Gastrocnemius medialis (tissue), 4 donors: Measurements from ENCODE around the gene DIP2C. TPM values are rescaled to one million over a fixed set of nuclear protein-coding genes. Genes with fewer than 3 reads are reported as not detected.

ENCODE experiments used
- ATAC-seq, 2 donors: fragments of 150-250 bp; one replicate each; pipeline ENCODE4 v1.9.1; 2016
- DNase-seq, 2 donors: peaks; one replicate each; pipeline ENCODE4 v3.0.0-alpha.2; 2019
- H3K27ac ChIP-seq, 4 donors: fragments of 200-600 bp; sonication (generic); 1 replicate in 1 of 4; 2 replicates in 3 of 4; pipeline ENCODE4 v1.5.1; 2016 to 2018; ENCODE audit warnings: mild to moderate bottlenecking in 2 of 4, moderate library complexity in 1 of 4
- H3K27me3 ChIP-seq, 3 donors: fragments of 200-600 bp; sonication (generic) in 2 of 3; 1 replicate in 1 of 3; 2 replicates in 2 of 3; pipeline versions ENCODE4 v1.5.1 to v1.6.0; 2016 to 2019; ENCODE audit warnings: mild to moderate bottlenecking in 1 of 3, moderate library complexity in 1 of 3
- H3K36me3 ChIP-seq, 2 donors: fragments of 200-600 bp; sonication (generic) in 1 of 2; one replicate each; pipeline ENCODE4 v1.5.1; 2017 to 2018
- H3K4me1 ChIP-seq, 2 donors: fragments of 200-600 bp; sonication (generic) in 1 of 2; one replicate each; pipeline ENCODE4 v1.5.1; 2016 to 2017; ENCODE audit warnings: mild to moderate bottlenecking in 2 of 2
- H3K4me3 ChIP-seq, 4 donors: fragments of 200-600 bp; sonication (generic) in 3 of 4; 1 replicate in 1 of 4; 2 replicates in 3 of 4; pipeline ENCODE4 v1.5.1; 2016 to 2019; ENCODE audit warnings: mild to moderate bottlenecking in 2 of 4
- H3K9me3 ChIP-seq, 3 donors: fragments of 200-600 bp; sonication (generic) in 2 of 3; 1 replicate in 1 of 3; 2 replicates in 2 of 3; pipeline ENCODE4 v1.5.1; 2016 to 2019
- POLR2A ChIP-seq, 2 donors: fragments of 450-650 bp; IDR thresholded peaks; one replicate each; pipeline ENCODE4 v1.6.1; 2017; ENCODE audit warnings: antibody characterized with exemption in 2 of 2, mild to moderate bottlenecking in 2 of 2, moderate library complexity in 2 of 2
- in situ Hi-C, 4 donors: fragments of 200-750 bp; cut with MboI; loops; one replicate each; pipeline versions ENCODE4 v1.15.0 to v1.8.0; 2017; ENCODE audit warnings: low sequenced_read_pairs in 4 of 4
- intact Hi-C: fragments of 100-400 bp; cut with DNase I; formaldehyde crosslinking; loops from one replicate; pipeline ENCODE4 v1.15.1; 2023; ENCODE audit warnings: low total_unique reads
- total RNA-seq, 4 donors: library from RNA; depleted of rRNA; stranded (reverse); fragments of >200 nt; gene quantifications; one replicate each; pipeline versions ENCODE4 v1.1.0 to v1.2.3, GENCODE V29; 2016
- TF ChIP-seq, protein P1 (sequence below), 5 experiments: fragments of 450-650 bp in 3 of 5; fragments of 200-600 bp in 2 of 5; sonication (generic) in 2 of 5; IDR thresholded peaks in 4 of 5; conservative IDR thresholded peaks in 1 of 5; 1 replicate in 4 of 5; 2 replicates in 1 of 5; pipeline ENCODE4 v1.5.1; 2016 to 2019; ENCODE audit warnings: antibody characterized with exemption in 5 of 5, mild to moderate bottlenecking in 3 of 5, moderate library complexity in 3 of 5

The DIP2C gene
- total RNA-seq, 4 donors from 2014 or later: 19.1 to 60.0 (median 30.2) TPM

DNA sequence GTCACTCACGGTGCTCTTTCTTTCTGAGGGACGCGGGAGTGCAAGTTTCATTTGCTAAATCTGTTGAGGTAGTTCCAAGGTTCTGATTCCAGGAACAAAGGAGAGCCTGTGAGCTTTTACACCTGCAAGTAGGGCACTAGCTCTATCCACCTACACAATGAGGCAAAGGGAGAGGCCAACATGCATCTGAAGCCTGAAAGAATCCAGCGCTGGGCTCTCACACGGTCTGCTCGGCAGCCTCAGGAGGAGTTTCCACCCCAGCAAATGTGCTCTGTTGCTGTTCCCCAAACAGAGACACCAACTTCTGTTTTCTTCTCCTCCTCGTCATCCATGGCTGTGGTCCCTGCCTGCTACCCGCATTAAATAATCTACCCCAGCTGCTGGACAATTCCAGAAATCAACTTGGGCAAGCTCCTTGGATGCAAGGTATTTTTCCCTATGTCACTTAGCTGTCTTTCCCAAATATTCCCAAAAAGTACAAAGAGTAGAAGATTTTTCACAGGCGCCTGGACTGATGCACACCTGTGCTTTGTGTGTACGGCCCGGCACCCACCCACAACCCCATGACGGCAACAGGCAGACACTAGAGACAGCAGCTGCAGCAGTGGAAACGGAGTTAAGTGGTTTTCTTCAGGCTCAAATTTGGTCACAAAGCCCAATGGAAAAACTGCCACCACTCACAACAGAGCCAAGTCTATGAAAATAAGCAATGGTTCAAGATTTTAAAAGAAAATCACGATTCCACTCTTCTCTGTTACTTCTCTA lies 377.4 kb downstream of the DIP2C start:
- in situ Hi-C loops: no loop called here
- Histone ChIP-seq H3K27me3 (no peaks in the 10 kb centered on the region), H3K9me3 (no peaks in the 10 kb centered on the region), H3K4me3 (no peak overlapping the region), H3K36me3 (no peaks in the 10 kb centered on the region), H3K27ac (no peak overlapping the region), H3K4me1 (no peaks in the 10 kb centered on the region)
- TF ChIP-seq, protein P1, sequence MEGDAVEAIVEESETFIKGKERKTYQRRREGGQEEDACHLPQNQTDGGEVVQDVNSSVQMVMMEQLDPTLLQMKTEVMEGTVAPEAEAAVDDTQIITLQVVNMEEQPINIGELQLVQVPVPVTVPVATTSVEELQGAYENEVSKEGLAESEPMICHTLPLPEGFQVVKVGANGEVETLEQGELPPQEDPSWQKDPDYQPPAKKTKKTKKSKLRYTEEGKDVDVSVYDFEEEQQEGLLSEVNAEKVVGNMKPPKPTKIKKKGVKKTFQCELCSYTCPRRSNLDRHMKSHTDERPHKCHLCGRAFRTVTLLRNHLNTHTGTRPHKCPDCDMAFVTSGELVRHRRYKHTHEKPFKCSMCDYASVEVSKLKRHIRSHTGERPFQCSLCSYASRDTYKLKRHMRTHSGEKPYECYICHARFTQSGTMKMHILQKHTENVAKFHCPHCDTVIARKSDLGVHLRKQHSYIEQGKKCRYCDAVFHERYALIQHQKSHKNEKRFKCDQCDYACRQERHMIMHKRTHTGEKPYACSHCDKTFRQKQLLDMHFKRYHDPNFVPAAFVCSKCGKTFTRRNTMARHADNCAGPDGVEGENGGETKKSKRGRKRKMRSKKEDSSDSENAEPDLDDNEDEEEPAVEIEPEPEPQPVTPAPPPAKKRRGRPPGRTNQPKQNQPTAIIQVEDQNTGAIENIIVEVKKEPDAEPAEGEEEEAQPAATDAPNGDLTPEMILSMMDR (IDR thresholded peaks at IDR 0.05 in 4 of 5, conservative IDR thresholded peaks at IDR 0.05 in 1 of 5): no peak
- TF ChIP-seq POLR2A (IDR thresholded peaks at IDR 0.05): no peak
- DNase-seq (no peak), ATAC-seq (no peak)
- intact Hi-C loops: no loop called here

DNA sequence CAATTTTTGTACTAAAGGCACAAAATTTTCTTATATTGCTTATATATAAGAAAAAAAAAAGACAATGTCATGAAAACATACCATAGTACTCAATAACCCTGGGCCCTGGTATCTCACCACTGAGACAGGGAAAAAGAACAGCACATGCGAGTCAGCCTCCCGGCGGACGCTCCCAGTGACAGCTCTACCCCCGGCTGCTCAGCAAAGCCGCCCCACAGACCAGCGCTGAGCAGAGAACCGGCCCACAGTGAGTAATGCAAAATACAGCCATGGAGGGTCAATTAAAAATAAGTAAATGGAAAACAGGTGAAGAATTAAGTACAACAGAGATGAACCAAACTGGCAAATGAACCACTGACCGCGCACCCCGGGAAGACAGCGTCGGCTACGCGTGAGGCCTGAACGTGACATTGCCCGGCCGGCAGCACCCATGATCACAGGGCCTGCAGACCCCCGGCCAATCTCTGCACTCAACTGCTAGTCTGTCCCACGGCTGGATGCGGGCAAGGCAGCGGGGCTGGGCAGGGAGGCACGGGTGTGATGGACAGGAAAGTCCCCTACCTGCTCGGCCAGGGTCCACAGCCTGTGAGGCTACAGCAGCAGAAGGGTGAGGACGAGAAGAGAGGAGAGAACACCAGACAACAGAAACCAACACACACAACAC lies 378.4 kb downstream of the DIP2C start:
- H3K4me1 ChIP-seq: no peaks in the 10 kb centered on the region
- DNase-seq (no peak), ATAC-seq (no peak)
- H3K9me3 ChIP-seq: no peaks in the 10 kb centered on the region
- in situ Hi-C loops (no loop called here), intact Hi-C loops (no loop called here)
- H3K36me3 ChIP-seq: no peaks in the 10 kb centered on the region
- no peak overlapping the region for H3K4me3 ChIP-seq
- H3K27ac ChIP-seq: no peak overlapping the region
- no peak for TF ChIP-seq POLR2A (IDR thresholded peaks at IDR 0.05)
- TF ChIP-seq, protein P1 (IDR thresholded peaks at IDR 0.05 in 4 of 5, conservative IDR thresholded peaks at IDR 0.05 in 1 of 5): no peak
- no peaks in the 10 kb centered on the region for H3K27me3 ChIP-seq

DNA sequence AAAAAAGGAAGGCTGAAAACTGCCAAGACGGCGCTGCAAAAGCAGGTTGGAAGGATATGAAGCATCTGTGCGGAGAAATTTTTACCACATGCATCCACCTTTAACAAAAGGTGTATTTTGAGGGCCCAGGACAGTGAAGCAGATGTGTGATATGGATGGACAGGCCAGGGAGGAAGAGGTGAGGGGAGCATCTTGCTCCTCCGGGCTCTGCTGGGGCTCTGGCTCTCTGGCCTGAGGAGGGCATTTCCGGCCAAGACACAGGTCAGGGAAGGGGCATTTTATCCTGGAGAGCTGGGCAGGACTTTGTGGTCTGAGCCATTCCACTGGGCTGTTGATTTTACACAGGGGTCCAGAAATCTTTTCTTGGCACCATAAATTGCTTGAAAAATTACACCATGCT lies 379.1 kb downstream of the DIP2C start:
- H3K36me3 ChIP-seq: no peaks in the 10 kb centered on the region
- ATAC-seq: no peak

DNA sequence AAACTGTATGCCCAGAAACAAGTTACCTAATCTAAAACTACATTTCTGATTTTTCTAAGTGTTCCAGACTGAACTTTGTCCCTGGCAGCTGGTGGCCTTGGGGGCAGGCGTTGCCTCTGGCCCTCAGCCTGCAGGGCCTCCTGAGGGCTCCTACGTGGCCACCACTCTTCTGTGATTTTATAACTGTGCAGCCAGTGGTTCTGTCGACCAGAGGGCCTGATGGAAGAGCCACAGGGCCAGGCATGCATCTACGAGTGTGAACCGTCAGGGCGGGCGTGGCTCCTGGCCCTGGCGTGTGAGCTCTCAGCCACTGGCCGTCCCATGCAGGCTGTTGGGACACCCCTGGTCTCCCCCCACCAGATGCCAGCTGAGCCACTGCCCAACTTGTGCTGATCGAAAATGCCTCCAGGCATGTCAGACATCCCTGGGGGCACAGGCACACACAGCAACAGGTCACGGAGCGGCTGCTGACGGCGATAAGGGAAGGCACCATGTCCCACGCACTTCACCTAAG lies 380.8 kb downstream of the DIP2C start:
- Histone ChIP-seq H3K9me3 (no peaks in the 10 kb centered on the region), H3K27me3 (no peaks in the 10 kb centered on the region), H3K27ac (no peak overlapping the region), H3K4me3 (no peak overlapping the region), H3K36me3 (no peaks in the 10 kb centered on the region), H3K4me1 (no peaks in the 10 kb centered on the region)
- DNase-seq (no peak), ATAC-seq (no peak)
- in situ Hi-C loops: no loop called here
- no peak for TF ChIP-seq POLR2A (IDR thresholded peaks at IDR 0.05)
- TF ChIP-seq, protein P1 (IDR thresholded peaks at IDR 0.05 in 4 of 5, conservative IDR thresholded peaks at IDR 0.05 in 1 of 5): no peak
- intact Hi-C loops: no loop called here

More for the DNA sequence above, 379.1 kb downstream of the DIP2C start:
- Histone ChIP-seq H3K4me1 (no peaks in the 10 kb centered on the region), H3K9me3 (no peaks in the 10 kb centered on the region), H3K27ac (no peak overlapping the region), H3K4me3 (no peak overlapping the region), H3K27me3 (no peaks in the 10 kb centered on the region)
- DNase-seq: no peak
- intact Hi-C loops (no loop called here), in situ Hi-C loops (no loop called here)
- no peak for TF ChIP-seq POLR2A (IDR thresholded peaks at IDR 0.05)
- TF ChIP-seq, protein P1 (IDR thresholded peaks at IDR 0.05 in 4 of 5, conservative IDR thresholded peaks at IDR 0.05 in 1 of 5): no peak
